GM10266 (cell line): ENCODE measurements around the gene DGCR8.

ENCODE experiments used
- DNase-seq: peaks from one replicate; pipeline ENCODE4 v3.0.0; 2012; ENCODE audit errors: extremely low spot score
- CTCF ChIP-seq: IDR thresholded peaks from 2 replicates; pipeline ENCODE4 v1.5.1; 2012; ENCODE audit warnings: mild to moderate bottlenecking, low read depth; ENCODE audit not compliant: control insufficient read depth, insufficient read depth; ENCODE audit errors: missing control alignments

The DGCR8 gene

DNA sequence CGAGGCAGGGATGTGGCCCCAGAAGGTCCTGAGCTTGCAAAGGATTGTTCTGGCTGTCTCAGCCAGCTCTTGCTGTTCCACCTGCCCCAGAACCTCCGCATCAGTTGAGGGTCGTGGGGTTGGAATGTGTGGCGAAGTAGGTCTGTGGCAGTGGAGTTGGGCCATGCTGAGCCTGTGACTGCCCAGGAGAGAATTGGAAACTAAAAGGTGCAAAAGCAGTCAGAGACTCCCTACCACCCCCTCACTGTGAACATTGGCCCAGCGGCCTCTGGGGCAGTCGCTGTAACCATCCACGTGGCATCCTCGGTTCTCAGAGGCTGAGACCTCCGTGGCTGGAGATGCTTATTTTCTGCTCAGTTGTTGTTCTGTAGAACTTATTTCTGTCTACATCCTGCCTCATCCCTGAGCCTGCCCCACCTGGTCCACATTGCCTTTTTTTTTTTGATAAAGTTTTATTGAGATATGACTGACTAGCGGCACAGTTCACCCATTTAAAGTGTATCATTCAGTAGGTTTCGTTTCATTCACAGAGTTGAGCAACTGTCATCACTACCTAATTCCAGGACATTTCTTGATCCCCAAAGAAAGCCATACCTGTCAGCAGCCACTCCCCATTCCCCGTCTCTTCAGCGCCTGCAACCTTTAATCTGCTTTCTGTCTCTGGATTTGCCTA lies 22.3 kb upstream of the DGCR8 start:
- DNase-seq = no peak
- no peak for TF ChIP-seq CTCF

DNA sequence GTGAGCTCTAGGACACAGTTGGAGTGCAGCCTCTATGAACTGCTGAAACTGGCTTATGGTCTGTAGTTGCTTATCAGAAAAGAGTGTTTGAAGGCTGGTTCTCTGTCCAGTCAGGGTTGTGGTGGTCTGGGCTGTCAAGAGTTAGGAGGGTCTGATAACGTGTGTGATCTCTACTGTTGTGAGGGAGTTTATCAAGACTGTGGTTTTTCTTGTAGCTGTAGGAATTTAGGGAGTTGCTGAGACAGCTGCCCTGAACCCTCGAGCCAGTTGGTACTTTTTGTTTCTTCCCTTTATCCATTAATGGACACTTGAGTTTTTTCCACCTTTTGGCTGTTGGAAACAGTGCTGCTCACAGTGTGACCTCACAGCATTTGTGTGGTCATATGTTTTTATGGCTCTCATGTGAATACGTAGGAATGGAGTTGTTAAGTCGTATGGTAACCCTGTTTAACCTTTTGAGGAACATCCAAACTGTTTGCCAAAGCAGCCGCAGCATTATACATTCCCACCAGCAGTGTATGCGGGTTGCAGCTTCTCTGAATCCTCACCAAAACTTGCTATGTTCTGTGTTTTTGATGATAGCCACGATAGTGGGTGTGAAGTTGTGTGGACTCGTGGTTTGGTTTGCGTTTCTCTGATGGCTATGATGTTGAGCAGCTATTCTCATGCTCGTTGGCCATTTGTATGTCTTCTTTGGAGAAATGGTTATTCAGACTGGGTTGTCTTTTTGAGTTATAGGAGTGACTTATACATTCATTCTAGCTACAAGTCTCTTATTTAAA lies 20.9 kb upstream of the DGCR8 start:
- no peak for DNase-seq
- no peak for TF ChIP-seq CTCF

GRCh38 chr22:20060700-20061480 lies 19.2 kb upstream of the DGCR8 start:
- TF ChIP-seq CTCF = no peak
- DNase-seq = no peak

GRCh38 chr22:20061481-20061861 lies 18.6 kb upstream of the DGCR8 start:
- no peak for DNase-seq
- no peak for TF ChIP-seq CTCF

DNA sequence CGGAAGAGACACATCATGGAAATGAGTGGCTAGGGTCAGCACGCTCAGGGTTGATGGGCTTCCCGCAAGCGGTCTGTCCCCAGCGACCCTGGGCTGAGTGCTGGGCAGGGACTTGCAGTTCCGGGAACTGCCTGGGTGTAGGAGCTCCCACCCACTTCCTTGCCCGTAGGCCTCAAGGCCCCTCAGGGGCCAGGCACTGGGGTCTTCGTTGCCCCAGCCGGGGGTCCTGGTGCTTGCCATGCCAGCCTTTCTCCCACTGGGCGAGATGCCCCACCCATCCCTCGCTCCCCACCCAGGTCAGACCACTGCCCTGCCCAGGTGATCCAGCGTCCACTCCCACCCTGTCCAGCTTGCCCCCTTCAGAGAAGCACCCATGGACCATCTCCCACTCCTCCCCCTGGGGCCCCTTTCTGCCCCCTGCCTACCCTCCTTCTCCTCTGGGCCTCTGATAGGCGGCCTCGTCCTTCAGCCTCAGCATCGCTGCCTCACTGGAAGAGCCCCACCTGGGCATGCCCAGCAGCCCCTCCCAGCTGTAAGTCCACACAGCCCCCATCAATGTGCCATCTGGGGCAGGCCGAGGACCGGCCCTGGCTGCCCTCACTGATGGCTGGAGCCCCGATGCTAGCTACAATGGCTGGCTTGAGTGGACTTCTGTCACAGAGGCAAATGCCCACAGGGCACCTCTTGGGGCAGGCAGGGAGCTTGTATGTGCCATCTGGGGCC lies 17.8 kb upstream of the DGCR8 start:
- DNase-seq = no peak
- no peak for TF ChIP-seq CTCF

GRCh38 chr22:20062766-20063083 lies 17.3 kb upstream of the DGCR8 start:
- DNase-seq = no peak
- no peak for TF ChIP-seq CTCF
